Tibial nerve (tissue), 4 donors: ENCODE data around the gene CACNG8.

Experiments used
- EP300 ChIP-seq, 2 donors: sonication (generic); formaldehyde crosslinking; IDR thresholded peaks; one replicate each; pipeline ENCODE4 v1.6.1; 2017; ENCODE audit warnings: antibody characterized with exemption in 2 of 2, mild to moderate bottlenecking in 1 of 2
- POLR2A ChIP-seq, 2 donors: fragments of 450-650 bp; IDR thresholded peaks; one replicate each; pipeline ENCODE4 v1.6.1; 2017; ENCODE audit warnings: antibody characterized with exemption in 2 of 2, mild to moderate bottlenecking in 2 of 2, moderate library complexity in 2 of 2
- TF ChIP-seq, protein P1 (sequence below), 5 experiments: fragments of 200-600 bp in 3 of 5; fragments of 450-650 bp in 2 of 5; sonication (generic) in 3 of 5; IDR thresholded peaks; one replicate each; pipeline ENCODE4 v1.5.1; 2016 to 2019; ENCODE audit warnings: antibody characterized with exemption in 5 of 5, mild to moderate bottlenecking in 3 of 5, moderate library complexity in 2 of 5

DNA sequence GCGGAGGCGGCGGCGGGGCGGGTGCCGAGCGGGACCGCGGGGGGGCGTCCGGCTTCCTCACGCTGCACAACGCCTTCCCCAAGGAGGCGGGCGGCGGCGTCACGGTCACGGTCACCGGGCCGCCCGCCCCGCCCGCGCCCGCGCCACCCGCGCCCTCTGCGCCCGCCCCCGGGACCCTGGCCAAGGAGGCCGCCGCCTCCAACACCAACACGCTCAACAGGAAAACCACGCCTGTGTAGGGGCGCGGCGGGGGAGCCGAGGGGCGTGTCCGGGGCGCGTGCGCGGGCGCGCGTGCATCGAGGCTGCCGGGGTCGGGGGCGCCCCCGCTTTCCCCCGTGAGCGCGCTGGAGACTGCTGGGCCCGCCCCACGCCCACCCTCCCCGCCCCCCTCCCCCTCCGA is 19.9 kb downstream of the CACNG8 start:
- no peak for TF ChIP-seq POLR2A (IDR thresholded peaks at IDR 0.05)
- TF ChIP-seq, protein P1, sequence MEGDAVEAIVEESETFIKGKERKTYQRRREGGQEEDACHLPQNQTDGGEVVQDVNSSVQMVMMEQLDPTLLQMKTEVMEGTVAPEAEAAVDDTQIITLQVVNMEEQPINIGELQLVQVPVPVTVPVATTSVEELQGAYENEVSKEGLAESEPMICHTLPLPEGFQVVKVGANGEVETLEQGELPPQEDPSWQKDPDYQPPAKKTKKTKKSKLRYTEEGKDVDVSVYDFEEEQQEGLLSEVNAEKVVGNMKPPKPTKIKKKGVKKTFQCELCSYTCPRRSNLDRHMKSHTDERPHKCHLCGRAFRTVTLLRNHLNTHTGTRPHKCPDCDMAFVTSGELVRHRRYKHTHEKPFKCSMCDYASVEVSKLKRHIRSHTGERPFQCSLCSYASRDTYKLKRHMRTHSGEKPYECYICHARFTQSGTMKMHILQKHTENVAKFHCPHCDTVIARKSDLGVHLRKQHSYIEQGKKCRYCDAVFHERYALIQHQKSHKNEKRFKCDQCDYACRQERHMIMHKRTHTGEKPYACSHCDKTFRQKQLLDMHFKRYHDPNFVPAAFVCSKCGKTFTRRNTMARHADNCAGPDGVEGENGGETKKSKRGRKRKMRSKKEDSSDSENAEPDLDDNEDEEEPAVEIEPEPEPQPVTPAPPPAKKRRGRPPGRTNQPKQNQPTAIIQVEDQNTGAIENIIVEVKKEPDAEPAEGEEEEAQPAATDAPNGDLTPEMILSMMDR (IDR thresholded peaks at IDR 0.05): no peak
- no peak for TF ChIP-seq EP300 (IDR thresholded peaks at IDR 0.05)
